GM21423 (cell line): Measurements from ENCODE around the gene SEH1L.
A peak's percentile ranks its signal among the peaks of the same experiment; 100 is the strongest.
"Not testable (repeated sequence)": the region's sequence is repeated elsewhere in the genome, so short reads cannot be mapped to it uniquely, and the experiment has no call there.

Experiments
- ATAC-seq: cut with Tn5 transposase; IDR thresholded peaks from one replicate; pipeline ENCODE4 v1.9.1; 2021; ENCODE audit warnings: mild to moderate bottlenecking, moderate library complexity; ENCODE audit not compliant: unreplicated experiment

The SEH1L gene

GRCh38 chr18:12947285-12948049, at the start of gene SEH1L:
Gene SEH1L (plus strand): TSS chr18:12948011. CDS start chr18:12948122, 111 bp downstream.
- peak; percentile 80 for ATAC-seq

GRCh38 chr18:12901208-12901607, 46.6 kb upstream of the SEH1L start:
- not testable (repeated sequence) for ATAC-seq

- no peak for ATAC-seq
Observed at GRCh38 chr18:12904012-12904516, 43.7 kb upstream of the SEH1L start.

GRCh38 chr18:12906119-12906518, 41.7 kb upstream of the SEH1L start:
- ATAC-seq: no peak

GRCh38 chr18:12906773-12907172, 41.0 kb upstream of the SEH1L start:
- no peak for ATAC-seq

- ATAC-seq: no peak
Observed at GRCh38 chr18:12907258-12907925, 40.4 kb upstream of the SEH1L start.

GRCh38 chr18:12908706-12909105, 39.1 kb upstream of the SEH1L start:
- no peak for ATAC-seq

GRCh38 chr18:12911025-12911928, 36.5 kb upstream of the SEH1L start:
- ATAC-seq: peak; percentile 51

- ATAC-seq: no peak
Observed at GRCh38 chr18:12911929-12912703, 35.7 kb upstream of the SEH1L start.

- ATAC-seq: no peak
Observed at GRCh38 chr18:12921178-12921577, 26.6 kb upstream of the SEH1L start.

- no peak for ATAC-seq
Observed at GRCh38 chr18:12922266-12922665, 25.5 kb upstream of the SEH1L start.

GRCh38 chr18:12924616-12925015, 23.2 kb upstream of the SEH1L start:
- ATAC-seq: no peak

GRCh38 chr18:12928206-12928605, 19.6 kb upstream of the SEH1L start:
- ATAC-seq: no peak

- no peak for ATAC-seq
Observed at GRCh38 chr18:12928641-12929040, 19.2 kb upstream of the SEH1L start.

- ATAC-seq: no peak
Observed at GRCh38 chr18:12929477-12930083, 18.2 kb upstream of the SEH1L start.

GRCh38 chr18:12930376-12930775, 17.4 kb upstream of the SEH1L start:
- ATAC-seq: no peak

- no peak for ATAC-seq
Observed at GRCh38 chr18:12930908-12931307, 16.9 kb upstream of the SEH1L start.

- ATAC-seq: no peak
Observed at GRCh38 chr18:12933327-12933726, 14.5 kb upstream of the SEH1L start.

GRCh38 chr18:12934454-12935071, 13.2 kb upstream of the SEH1L start:
- ATAC-seq: no peak

- no peak for ATAC-seq
Observed at GRCh38 chr18:12939162-12939561, 8.6 kb upstream of the SEH1L start.
